WTC11 (cell line): ENCODE measurements around the gene RCAN1. TPM values are rescaled to one million over a fixed set of nuclear protein-coding genes. Genes with fewer than 3 reads are reported as not detected.

ENCODE experiments used
- ATAC-seq: fragments of 200-7000 bp; cut with Tn5 transposase; 2 replicates; pipeline ENCODE4 v1.10.0; 2021; ENCODE audit warnings: mild to moderate bottlenecking, moderate library complexity
- CTCF ChIA-PET: fragments of 300-600 bp; sonication (Branson Sonifier 250); formaldehyde crosslinking; loops from one replicate; lab custom pipeline; 2021; ENCODE audit warnings: antibody characterized with exemption; lab: Charles Lee
- POLR2A ChIA-PET: fragments of 350-600 bp; sonication (Branson Sonifier 250); formaldehyde crosslinking; loops from one replicate; lab custom pipeline; 2021; ENCODE audit warnings: antibody characterized with exemption; lab: Charles Lee
- DNase-seq: peaks from one replicate; pipeline ENCODE4 v3.0.0; 2021; ENCODE audit warnings: low spot score
- H3K27ac Mint-ChIP-seq: 2 replicates; pipeline ENCODE4 v1.8.0; 2021; ENCODE audit warnings: mixed read lengths
- H3K27me3 Mint-ChIP-seq: 2 replicates; pipeline ENCODE4 v1.8.0; 2021; ENCODE audit warnings: low read depth, mild to moderate bottlenecking, moderate library complexity, mixed read lengths
- H3K36me3 Mint-ChIP-seq: 2 replicates; pipeline ENCODE4 v1.8.0; 2021; ENCODE audit warnings: mixed read lengths
- H3K4me1 Mint-ChIP-seq: 2 replicates; pipeline ENCODE4 v1.8.0; 2022; ENCODE audit warnings: mixed read lengths
- H3K4me3 Mint-ChIP-seq: 2 replicates; pipeline ENCODE4 v1.8.0; 2021; ENCODE audit warnings: mild to moderate bottlenecking, moderate library complexity, mixed read lengths
- H3K9me3 Mint-ChIP-seq: 2 replicates; pipeline ENCODE4 v1.8.0; 2021; ENCODE audit warnings: mixed read lengths
- AR ChIP-seq: fragments of 250-450 bp; sonication (Bioruptor Pico); IDR thresholded peaks from 2 replicates; pipeline ENCODE4 v1.9.0; 2021; ENCODE audit warnings: mild to moderate bottlenecking
- CBFB ChIP-seq: sonication (generic); formaldehyde crosslinking; IDR thresholded peaks from 2 replicates; pipeline ENCODE4 v1.8.1; 2022; ENCODE audit warnings: mild to moderate bottlenecking, low read depth, missing genetic modification reagents
- CREM ChIP-seq: sonication (generic); formaldehyde crosslinking; IDR thresholded peaks from 2 replicates; pipeline ENCODE4 v1.8.1; 2022; ENCODE audit warnings: mild to moderate bottlenecking, missing genetic modification reagents, moderate library complexity
- E2F4 ChIP-seq: sonication (generic); formaldehyde crosslinking; IDR thresholded peaks from 2 replicates; pipeline ENCODE4 v1.8.1; 2022; ENCODE audit warnings: low read depth, mild to moderate bottlenecking, moderate library complexity, missing genetic modification reagents, borderline replicate concordance
- E2F5 ChIP-seq: sonication (generic); formaldehyde crosslinking; IDR thresholded peaks from 2 replicates; pipeline ENCODE4 v1.8.1; 2022; ENCODE audit warnings: mild to moderate bottlenecking, moderate library complexity, missing genetic modification reagents
- ETV6 ChIP-seq: sonication (generic); formaldehyde crosslinking; IDR thresholded peaks from 2 replicates; pipeline ENCODE4 v1.8.1; 2022; ENCODE audit warnings: mild to moderate bottlenecking, missing genetic modification reagents
- FOXJ3 ChIP-seq: sonication (generic); formaldehyde crosslinking; IDR thresholded peaks from 2 replicates; pipeline ENCODE4 v1.9.0; 2021; ENCODE audit warnings: missing genetic modification reagents, mild to moderate bottlenecking, borderline replicate concordance
- GRHL2 ChIP-seq: fragments of 250-450 bp; sonication (Bioruptor Pico); IDR thresholded peaks from 2 replicates; pipeline ENCODE4 v1.8.0; 2022; ENCODE audit warnings: mild to moderate bottlenecking, moderate library complexity; ENCODE audit not compliant: insufficient replicate concordance, severe bottlenecking
- IRF1 ChIP-seq: sonication (generic); formaldehyde crosslinking; IDR thresholded peaks from 2 replicates; pipeline ENCODE4 v1.8.0; 2023; ENCODE audit warnings: missing genetic modification reagents
- NR2C2 ChIP-seq: sonication (generic); formaldehyde crosslinking; IDR thresholded peaks from 2 replicates; pipeline ENCODE4 v1.8.0; 2022; ENCODE audit warnings: mild to moderate bottlenecking, missing genetic modification reagents
- PRDM15 ChIP-seq: sonication (generic); formaldehyde crosslinking; IDR thresholded peaks from 2 replicates; pipeline ENCODE4 v1.8.0; 2022; ENCODE audit warnings: missing genetic modification reagents
- PREB ChIP-seq: sonication (generic); formaldehyde crosslinking; IDR thresholded peaks from 2 replicates; pipeline ENCODE4 v1.8.1; 2022; ENCODE audit warnings: mild to moderate bottlenecking, missing genetic modification reagents, moderate library complexity, borderline replicate concordance
- SMAD3 ChIP-seq: sonication (generic); formaldehyde crosslinking; IDR thresholded peaks from 2 replicates; pipeline ENCODE4 v1.8.0; 2022; ENCODE audit warnings: missing genetic modification reagents, mild to moderate bottlenecking, borderline replicate concordance
- SMAD4 ChIP-seq: sonication (generic); formaldehyde crosslinking; IDR thresholded peaks from 2 replicates; pipeline ENCODE4 v1.8.0; 2022; ENCODE audit warnings: mild to moderate bottlenecking, missing genetic modification reagents
- ZBTB43 ChIP-seq: sonication (generic); formaldehyde crosslinking; IDR thresholded peaks from 2 replicates; pipeline ENCODE4 v1.8.1; 2023; ENCODE audit warnings: mild to moderate bottlenecking, missing genetic modification reagents
- ZNF121 ChIP-seq: sonication (generic); formaldehyde crosslinking; IDR thresholded peaks from 2 replicates; pipeline ENCODE4 v1.8.0; 2023; ENCODE audit warnings: missing genetic modification reagents
- total RNA-seq: library from RNA; stranded (reverse); gene quantifications from 3 replicates; pipeline ENCODE4 v1.2.3, GENCODE V29; 2021

RCAN1 gene
- total RNA-seq, 1 experiment from 2014 or later, result 5.9 TPM

- H3K36me3 Mint-ChIP-seq, result no peaks in the 10 kb centered on the region
- ChIA-PET POLR2A (no interaction called here), CTCF (interaction anchor here (2.5 kb wide), 1 partner anchor 20 kb away, joined by 7 read pairs; no protein-coding TSS in a partner anchor)
- no peaks in the 10 kb centered on the region for H3K4me1 Mint-ChIP-seq
- peaks cover 7% of the 10 kb centered on the region for H3K9me3 Mint-ChIP-seq
- DNase-seq (no peak), ATAC-seq (no peak)
- H3K4me3 Mint-ChIP-seq, result no peak overlapping the region
- H3K27me3 Mint-ChIP-seq, result peaks cover 3% of the 10 kb centered on the region; the same call in 1 of the 2 replicates
- no peak for TF ChIP-seq GRHL2
- no peak for TF ChIP-seq ZBTB43 (CRISPR knock-in tag)
- no peak for TF ChIP-seq CBFB (CRISPR knock-in tag)
- no peak for TF ChIP-seq E2F5 (CRISPR knock-in tag)
- H3K27ac Mint-ChIP-seq, result no peak overlapping the region
These were observed 8.6 kb upstream of the RCAN1 start for GRCh38 chr21:34623516-34623915.

GRCh38 chr21:34621434-34622350, 6.8 kb upstream of the RCAN1 start:
- Mint-ChIP-seq H3K36me3 (no peaks in the 10 kb centered on the region), H3K4me3 (no peak overlapping the region), H3K27ac (no peak overlapping the region), H3K27me3 (peaks cover 7% of the 10 kb centered on the region), H3K4me1 (no peaks in the 10 kb centered on the region), H3K9me3 (peaks cover 7% of the 10 kb centered on the region)
- POLR2A ChIA-PET, result no interaction called here
- CTCF ChIA-PET, result interaction anchor here (2.5 kb wide), 1 partner anchor 18 kb away, joined by 7 read pairs; no protein-coding TSS in a partner anchor
- ATAC-seq, result no peak
- TF ChIP-seq ETV6 (CRISPR knock-in tag) (no peak), NR2C2 (CRISPR knock-in tag) (no peak), SMAD4 (no peak), PRDM15 (CRISPR knock-in tag) (no peak), CREM (CRISPR knock-in tag) (no peak), PREB (no peak), E2F4 (no peak), FOXJ3 (CRISPR knock-in tag) (no peak), ZNF121 (CRISPR knock-in tag) (no peak), IRF1 (CRISPR knock-in tag) (no peak), SMAD3 (CRISPR knock-in tag) (no peak), AR (no peak)
- DNase-seq, result no peak
